Measurements from ENCODE around the gene SF3B3. TPM values are rescaled to one million over a fixed set of nuclear protein-coding genes. Genes with fewer than 3 reads are reported as not detected.

The SF3B3 gene
- total and polyA plus RNA-seq, 2 of the 13 experiments (the other 11 are each of a cell fraction or from before 2014, with no cell fraction given) = 157 to 500 TPM

- TF ChIP-seq NONO (IDR thresholded peaks at IDR 0.05) (no peak), NONO (CRISPR knock-in tag; conservative IDR thresholded peaks at IDR 0.05) (no peak)
These were observed 2.8 kb downstream of the SF3B3 start (continued) for GRCh38 chr16:70526403-70526802.

DNA sequence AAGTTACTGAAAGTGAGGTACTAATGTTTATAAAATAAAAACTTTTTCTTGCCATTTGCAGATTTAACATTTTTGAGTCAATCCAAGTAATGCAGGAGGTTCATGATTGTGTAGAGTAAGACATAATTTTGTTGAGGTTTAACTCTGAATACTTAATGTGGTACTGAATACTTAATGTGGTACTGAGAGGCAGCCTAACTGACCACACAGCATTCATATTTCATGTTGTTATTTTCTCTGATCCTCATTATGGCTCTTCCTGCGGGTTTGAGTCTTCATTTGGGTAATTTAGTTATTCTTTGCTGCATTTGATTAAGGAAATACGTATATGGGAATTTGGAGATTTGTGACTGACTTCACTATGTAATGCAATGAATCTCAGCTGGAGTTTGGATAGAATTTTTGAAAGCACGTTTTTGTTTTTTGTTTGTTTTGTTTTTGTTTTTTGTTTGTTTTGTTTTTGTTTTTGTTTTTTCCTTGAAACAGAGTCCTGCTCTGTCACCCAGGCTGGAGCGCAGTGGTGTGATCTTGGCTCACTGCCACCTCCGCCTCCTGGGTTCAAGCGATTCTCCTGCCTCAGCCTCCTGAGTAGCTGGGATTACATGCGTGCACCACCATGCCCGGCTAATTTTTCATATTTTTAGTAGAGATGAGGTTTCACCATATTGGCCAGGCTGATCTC lies 3.8 kb downstream of the SF3B3 start:
- FAIRE-seq (no peak), ATAC-seq (no peak), DNase-seq (ENCODE audit: low spot score) (no peak)
- H3K4me1 ChIP-seq (ENCODE audit: insufficient read depth, low read length) = peaks cover 45% of the 10 kb centered on the region
- no TSS peak for BruUV-seq (replicated peaks)
- no peak overlapping the region for H3K9ac ChIP-seq (ENCODE audit: insufficient read depth, low read depth, low read length)
- peak overlapping the region; percentile 60 for H3K4me2 ChIP-seq (ENCODE audit: low read depth, low read length)
- H2AFZ ChIP-seq (ENCODE audit: low read length) = no peak overlapping the region
- H3K27me3 ChIP-seq (ENCODE audit: control insufficient read depth in 1 of 2, insufficient read depth in 2 of 2, low read length in 2 of 2) = peaks cover 0 to 5% of the 10 kb centered on the region in 2 experiments; a peak in 1 of 5 replicates
- H3K9me3 ChIP-seq (ENCODE audit: low read length) = no peaks in the 10 kb centered on the region
- TF ChIP-seq RBFOX2 (IDR thresholded peaks at IDR 0.05; ENCODE audit: low read depth, low read length) (peak; percentile 53), RXRA (CRISPR knock-in tag; IDR thresholded peaks at IDR 0.05) (no peak), MAZ (IDR thresholded peaks at IDR 0.05; ENCODE audit: borderline replicate concordance, low read depth, low read length) (no peak), MAZ (CRISPR knock-in tag; IDR thresholded peaks at IDR 0.05; ENCODE audit: low read depth) (no peak), ZNF564 (CRISPR knock-in tag; IDR thresholded peaks at IDR 0.05) (no peak), KAT8 (CRISPR knock-in tag; IDR thresholded peaks at IDR 0.05) (no peak), CHD2 (IDR thresholded peaks at IDR 0.05; ENCODE audit: low read depth, low read length) (no peak), KLF11 (CRISPR knock-in tag; IDR thresholded peaks at IDR 0.05) (no peak), ZNF614 (CRISPR knock-in tag; IDR thresholded peaks at IDR 0.05; ENCODE audit: borderline replicate concordance) (no peak)
- TF ChIP-seq, protein P1, sequence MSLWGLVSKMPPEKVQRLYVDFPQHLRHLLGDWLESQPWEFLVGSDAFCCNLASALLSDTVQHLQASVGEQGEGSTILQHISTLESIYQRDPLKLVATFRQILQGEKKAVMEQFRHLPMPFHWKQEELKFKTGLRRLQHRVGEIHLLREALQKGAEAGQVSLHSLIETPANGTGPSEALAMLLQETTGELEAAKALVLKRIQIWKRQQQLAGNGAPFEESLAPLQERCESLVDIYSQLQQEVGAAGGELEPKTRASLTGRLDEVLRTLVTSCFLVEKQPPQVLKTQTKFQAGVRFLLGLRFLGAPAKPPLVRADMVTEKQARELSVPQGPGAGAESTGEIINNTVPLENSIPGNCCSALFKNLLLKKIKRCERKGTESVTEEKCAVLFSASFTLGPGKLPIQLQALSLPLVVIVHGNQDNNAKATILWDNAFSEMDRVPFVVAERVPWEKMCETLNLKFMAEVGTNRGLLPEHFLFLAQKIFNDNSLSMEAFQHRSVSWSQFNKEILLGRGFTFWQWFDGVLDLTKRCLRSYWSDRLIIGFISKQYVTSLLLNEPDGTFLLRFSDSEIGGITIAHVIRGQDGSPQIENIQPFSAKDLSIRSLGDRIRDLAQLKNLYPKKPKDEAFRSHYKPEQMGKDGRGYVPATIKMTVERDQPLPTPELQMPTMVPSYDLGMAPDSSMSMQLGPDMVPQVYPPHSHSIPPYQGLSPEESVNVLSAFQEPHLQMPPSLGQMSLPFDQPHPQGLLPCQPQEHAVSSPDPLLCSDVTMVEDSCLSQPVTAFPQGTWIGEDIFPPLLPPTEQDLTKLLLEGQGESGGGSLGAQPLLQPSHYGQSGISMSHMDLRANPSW (CRISPR knock-in tag; IDR thresholded peaks at IDR 0.05; ENCODE audit: borderline replicate concordance) = no peak
- no peak overlapping the region for H3K27ac ChIP-seq (ENCODE audit: extremely low read length, insufficient read depth, low read length)
- peak overlapping the region in 2 of 3 experiments; percentile 3 to 43; a peak in 1 of 6 replicates for H3K4me3 ChIP-seq (replicated peaks in 1 of 3; ENCODE audit: insufficient read depth in 1 of 3, low read depth in 2 of 3, low read length in 3 of 3)
- ChIA-PET POLR2A (no interaction called here), CTCF (ENCODE audit: low intra/inter-chr PET ratio, low total read pairs) (no interaction called here)
- 94% methylated on average over 8 of the region's 8 CpGs for WGBS (ENCODE audit: low lambda C conversion rate)
- intact Hi-C loops (cut with micrococcal nuclease; ENCODE audit: unreplicated experiment) = no loop called here
- peaks cover 80% of the 10 kb centered on the region for H3K79me2 ChIP-seq (ENCODE audit: insufficient read depth, low read length)
- in situ Hi-C loops (cut with HindIII; ENCODE audit: extremely low pct_ligation_motif_present, low pct_unique_long_range_greater_than_20kb) = no loop called here
- peaks cover 28 to 55% of the 10 kb centered on the region in 2 experiments for H3K36me3 ChIP-seq (replicated peaks in 1 of 2; ENCODE audit: control insufficient read depth in 1 of 2, insufficient read depth in 2 of 2, low read length in 2 of 2)
- H4K20me1 ChIP-seq (ENCODE audit: insufficient read depth, low read length) = peaks cover 59% of the 10 kb centered on the region
